ENCODE data around the gene KCNQ1.

KCNQ1 gene, protein sequence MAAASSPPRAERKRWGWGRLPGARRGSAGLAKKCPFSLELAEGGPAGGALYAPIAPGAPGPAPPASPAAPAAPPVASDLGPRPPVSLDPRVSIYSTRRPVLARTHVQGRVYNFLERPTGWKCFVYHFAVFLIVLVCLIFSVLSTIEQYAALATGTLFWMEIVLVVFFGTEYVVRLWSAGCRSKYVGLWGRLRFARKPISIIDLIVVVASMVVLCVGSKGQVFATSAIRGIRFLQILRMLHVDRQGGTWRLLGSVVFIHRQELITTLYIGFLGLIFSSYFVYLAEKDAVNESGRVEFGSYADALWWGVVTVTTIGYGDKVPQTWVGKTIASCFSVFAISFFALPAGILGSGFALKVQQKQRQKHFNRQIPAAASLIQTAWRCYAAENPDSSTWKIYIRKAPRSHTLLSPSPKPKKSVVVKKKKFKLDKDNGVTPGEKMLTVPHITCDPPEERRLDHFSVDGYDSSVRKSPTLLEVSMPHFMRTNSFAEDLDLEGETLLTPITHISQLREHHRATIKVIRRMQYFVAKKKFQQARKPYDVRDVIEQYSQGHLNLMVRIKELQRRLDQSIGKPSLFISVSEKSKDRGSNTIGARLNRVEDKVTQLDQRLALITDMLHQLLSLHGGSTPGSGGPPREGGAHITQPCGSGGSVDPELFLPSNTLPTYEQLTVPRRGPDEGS

DNA sequence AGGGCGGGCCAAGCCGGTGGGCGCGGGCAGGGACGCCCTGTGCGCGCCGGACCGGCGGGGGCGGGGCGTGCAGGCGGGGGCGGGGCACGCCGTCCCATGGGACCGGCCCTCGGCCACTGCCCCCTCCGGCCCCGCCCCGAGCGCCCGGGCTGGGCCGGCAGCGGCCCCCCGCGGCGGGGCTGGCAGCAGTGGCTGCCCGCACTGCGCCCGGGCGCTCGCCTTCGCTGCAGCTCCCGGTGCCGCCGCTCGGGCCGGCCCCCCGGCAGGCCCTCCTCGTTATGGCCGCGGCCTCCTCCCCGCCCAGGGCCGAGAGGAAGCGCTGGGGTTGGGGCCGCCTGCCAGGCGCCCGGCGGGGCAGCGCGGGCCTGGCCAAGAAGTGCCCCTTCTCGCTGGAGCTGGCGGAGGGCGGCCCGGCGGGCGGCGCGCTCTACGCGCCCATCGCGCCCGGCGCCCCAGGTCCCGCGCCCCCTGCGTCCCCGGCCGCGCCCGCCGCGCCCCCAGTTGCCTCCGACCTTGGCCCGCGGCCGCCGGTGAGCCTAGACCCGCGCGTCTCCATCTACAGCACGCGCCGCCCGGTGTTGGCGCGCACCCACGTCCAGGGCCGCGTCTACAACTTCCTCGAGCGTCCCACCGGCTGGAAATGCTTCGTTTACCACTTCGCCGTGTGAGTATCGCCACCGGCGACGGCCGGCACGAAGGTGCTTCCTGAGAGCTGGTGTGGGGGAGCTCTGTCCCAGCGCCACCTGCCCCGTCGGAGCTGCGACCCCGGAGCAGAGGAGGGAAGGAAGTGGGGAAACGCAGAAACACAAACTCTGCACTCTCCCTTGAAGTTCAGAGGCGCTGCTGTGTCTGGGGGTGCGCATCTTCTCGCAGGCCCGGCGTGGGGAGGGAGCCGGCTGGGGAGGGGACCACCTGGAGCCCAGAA lies at the start of gene KCNQ1:
Gene KCNQ1 (plus strand): TSS at position 188 of the 925 bp plus-strand sequence. CDS start 91 bp downstream, at position 279.
- no peak for TF ChIP-seq CSDC2 (CRISPR knock-in tag; IDR thresholded peaks at IDR 0.05)
- no peak for TF ChIP-seq BACH2 (CRISPR knock-in tag; IDR thresholded peaks at IDR 0.05; ENCODE audit: borderline replicate concordance)
- no peak for TF ChIP-seq ZFP3 (CRISPR knock-in tag; IDR thresholded peaks at IDR 0.05)
- TF ChIP-seq RARB (CRISPR knock-in tag; IDR thresholded peaks at IDR 0.05), result no peak
- TF ChIP-seq TSHZ2 (CRISPR knock-in tag; IDR thresholded peaks at IDR 0.05), result no peak
- no peak for TF ChIP-seq ISL1 (CRISPR knock-in tag; IDR thresholded peaks at IDR 0.05)
- TF ChIP-seq ESRRG (CRISPR knock-in tag; IDR thresholded peaks at IDR 0.05), result no peak
- TF ChIP-seq PPARA (CRISPR knock-in tag; IDR thresholded peaks at IDR 0.05; ENCODE audit: borderline replicate concordance), result no peak
- TF ChIP-seq SNAI2 (CRISPR knock-in tag; IDR thresholded peaks at IDR 0.05), result no peak
- ATAC-seq, result no peak

DNA sequence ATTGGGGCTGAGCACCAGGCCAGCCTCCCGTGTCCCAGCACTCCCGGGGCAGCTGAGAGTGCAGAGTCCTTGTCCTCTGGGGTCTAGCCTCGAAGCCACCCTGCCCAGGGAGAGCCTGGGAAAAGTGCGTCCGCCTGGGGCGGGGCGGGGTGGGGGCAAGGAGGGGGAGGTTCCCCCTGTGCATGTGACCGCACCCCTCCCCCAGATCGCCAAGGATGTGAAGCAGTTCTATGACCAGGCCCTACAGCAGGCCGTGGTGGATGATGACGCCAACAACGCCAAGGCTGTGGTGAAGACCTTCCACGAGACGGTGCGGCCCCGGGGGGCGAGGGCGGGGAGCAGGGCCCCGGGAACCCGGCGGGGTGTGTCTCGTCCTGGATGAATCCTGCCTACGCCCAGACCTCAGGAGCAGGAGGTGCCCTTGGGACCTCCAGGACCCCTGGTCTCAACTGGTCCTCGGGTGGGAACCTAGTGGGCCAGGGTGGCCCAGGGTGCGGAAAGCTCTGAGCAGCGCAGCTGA lies 49.5 kb upstream of the KCNQ1 start:
- ATAC-seq, result no peak
- TF ChIP-seq ZNF565 (CRISPR knock-in tag; conservative IDR thresholded peaks at IDR 0.05; ENCODE audit: low read depth), result no peak
- TF ChIP-seq CSDC2 (CRISPR knock-in tag; IDR thresholded peaks at IDR 0.05), result no peak
- no peak for TF ChIP-seq ZNF70 (CRISPR knock-in tag; IDR thresholded peaks at IDR 0.05)
- no peak for TF ChIP-seq RARB (CRISPR knock-in tag; IDR thresholded peaks at IDR 0.05)
- TF ChIP-seq BACH2 (CRISPR knock-in tag; IDR thresholded peaks at IDR 0.05; ENCODE audit: borderline replicate concordance), result no peak
- TF ChIP-seq, protein P1, sequence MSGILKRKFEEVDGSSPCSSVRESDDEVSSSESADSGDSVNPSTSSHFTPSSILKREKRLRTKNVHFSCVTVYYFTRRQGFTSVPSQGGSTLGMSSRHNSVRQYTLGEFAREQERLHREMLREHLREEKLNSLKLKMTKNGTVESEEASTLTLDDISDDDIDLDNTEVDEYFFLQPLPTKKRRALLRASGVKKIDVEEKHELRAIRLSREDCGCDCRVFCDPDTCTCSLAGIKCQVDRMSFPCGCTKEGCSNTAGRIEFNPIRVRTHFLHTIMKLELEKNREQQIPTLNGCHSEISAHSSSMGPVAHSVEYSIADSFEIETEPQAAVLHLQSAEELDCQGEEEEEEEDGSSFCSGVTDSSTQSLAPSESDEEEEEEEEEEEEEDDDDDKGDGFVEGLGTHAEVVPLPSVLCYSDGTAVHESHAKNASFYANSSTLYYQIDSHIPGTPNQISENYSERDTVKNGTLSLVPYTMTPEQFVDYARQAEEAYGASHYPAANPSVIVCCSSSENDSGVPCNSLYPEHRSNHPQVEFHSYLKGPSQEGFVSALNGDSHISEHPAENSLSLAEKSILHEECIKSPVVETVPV (CRISPR knock-in tag; IDR thresholded peaks at IDR 0.05), result no peak

DNA sequence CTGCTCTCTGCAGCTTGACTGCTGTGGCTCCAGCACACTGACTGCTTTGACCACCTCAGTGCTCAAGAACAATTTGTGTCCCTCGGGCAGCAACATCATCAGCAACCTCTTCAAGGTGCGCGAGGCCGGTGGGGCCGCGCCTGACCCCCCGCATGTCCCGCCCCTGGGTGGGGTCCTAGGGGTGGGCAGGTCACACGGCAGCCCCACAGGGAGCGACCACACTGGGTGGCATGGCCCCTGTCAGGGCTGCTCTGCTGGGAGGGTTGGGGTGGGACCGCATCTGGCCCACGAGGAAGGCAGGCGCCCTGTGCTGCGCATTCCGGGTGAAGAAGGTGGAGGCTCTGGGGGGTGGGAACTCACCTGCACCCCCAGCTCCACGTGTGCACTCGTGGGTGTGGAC lies 49.0 kb upstream of the KCNQ1 start:
- no peak for ATAC-seq

DNA sequence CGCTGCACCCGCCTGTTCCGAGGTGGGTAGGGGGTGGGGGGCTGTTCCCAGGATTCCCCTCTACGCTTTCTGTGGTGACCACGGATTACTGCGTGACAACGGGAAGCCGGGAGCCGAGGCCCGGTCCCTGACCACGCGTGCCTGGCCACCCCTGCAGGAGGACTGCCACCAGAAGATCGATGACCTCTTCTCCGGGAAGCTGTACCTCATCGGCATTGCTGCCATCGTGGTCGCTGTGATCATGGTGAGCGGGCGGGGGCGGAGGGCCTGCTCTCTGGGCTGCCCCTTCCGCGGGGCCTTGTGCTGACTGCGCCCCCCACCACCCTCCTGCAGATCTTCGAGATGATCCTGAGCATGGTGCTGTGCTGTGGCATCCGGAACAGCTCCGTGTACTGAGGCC lies 48.3 kb upstream of the KCNQ1 start:
- TF ChIP-seq SNAI2 (CRISPR knock-in tag; IDR thresholded peaks at IDR 0.05) (no peak), CSDC2 (CRISPR knock-in tag; IDR thresholded peaks at IDR 0.05) (no peak), ISL1 (CRISPR knock-in tag; IDR thresholded peaks at IDR 0.05) (no peak), TOX (CRISPR knock-in tag; IDR thresholded peaks at IDR 0.05; ENCODE audit: borderline replicate concordance) (no peak), ZNF8 (CRISPR knock-in tag; IDR thresholded peaks at IDR 0.05) (no peak), TCF4 (CRISPR knock-in tag; IDR thresholded peaks at IDR 0.05; ENCODE audit: borderline replicate concordance) (no peak), BACH2 (CRISPR knock-in tag; IDR thresholded peaks at IDR 0.05; ENCODE audit: borderline replicate concordance) (no peak), ESRRG (CRISPR knock-in tag; IDR thresholded peaks at IDR 0.05) (no peak), RARB (CRISPR knock-in tag; IDR thresholded peaks at IDR 0.05) (no peak), PPARA (CRISPR knock-in tag; IDR thresholded peaks at IDR 0.05; ENCODE audit: borderline replicate concordance) (no peak)
- no peak for ATAC-seq

More for the DNA sequence above, 49.0 kb upstream of the KCNQ1 start:
- TF ChIP-seq, protein P1 (CRISPR knock-in tag; IDR thresholded peaks at IDR 0.05), result no peak
- TF ChIP-seq PPARA (CRISPR knock-in tag; IDR thresholded peaks at IDR 0.05; ENCODE audit: borderline replicate concordance), result no peak
- no peak for TF ChIP-seq ZFP30 (CRISPR knock-in tag; IDR thresholded peaks at IDR 0.05)

Measured in SK-N-SH treated with all-trans-retinoic acid at 6 μM for 48 hours (cell line).